ENCODE measurements around the gene DCTN4. TPM values are rescaled to one million over a fixed set of nuclear protein-coding genes. Genes with fewer than 3 reads are reported as not detected.
"Not testable (repeated sequence)": the region's sequence is repeated elsewhere in the genome, so short reads cannot be mapped to it uniquely, and the experiment has no call there.

Gene DCTN4
- polyA plus RNA-seq: 10.5 TPM

DNA sequence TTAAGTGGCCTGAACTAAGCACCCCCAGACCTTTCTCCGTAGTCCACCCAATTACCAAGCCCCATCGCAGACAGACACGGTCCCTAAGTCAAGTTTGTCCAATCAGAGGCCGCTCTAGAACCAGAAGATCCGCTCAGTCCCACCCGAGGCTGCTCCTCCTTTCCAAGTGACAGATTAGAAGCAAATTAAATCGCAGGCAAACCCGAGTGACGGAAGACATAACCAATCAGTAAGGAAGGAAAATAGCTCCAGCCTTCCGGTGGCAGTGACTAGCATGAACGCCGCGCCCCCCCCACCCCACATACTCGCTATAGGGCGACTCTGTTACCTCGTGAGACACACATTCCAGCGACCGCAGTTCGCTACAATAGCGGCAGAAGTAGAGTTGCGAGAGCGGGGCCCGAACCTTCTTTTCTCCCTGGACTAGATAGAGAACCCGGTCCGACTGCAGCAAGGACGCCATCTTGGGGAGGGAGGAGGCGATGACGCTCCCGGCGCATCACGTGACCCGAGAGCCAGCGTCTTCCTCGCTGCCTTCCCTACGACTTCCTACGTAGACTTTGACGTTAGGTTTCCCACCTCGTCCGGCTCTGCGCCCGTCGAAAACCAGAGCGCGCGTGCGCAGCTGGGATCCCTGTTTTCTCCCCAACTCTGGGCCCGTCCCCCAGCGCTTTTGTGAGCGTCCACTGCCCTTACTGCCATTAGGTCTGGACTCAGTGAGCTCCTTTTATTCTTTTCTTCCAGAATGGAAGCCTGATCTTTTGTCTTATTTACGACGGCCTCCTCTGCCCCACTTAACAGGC lies at the start of gene DCTN4:
DCTN4 (minus strand) TSS at position 487 of the 803 bp plus-strand sequence; CDS start at position 463, 24 bp downstream.
- Mint-ChIP-seq H3K4me3 (peak within 1 kb of the TSS in 2 of 4 donors; percentile 64 to 65), H3K27ac (no peak within 1 kb of the TSS), H3K9me3 (no peaks in the 10 kb centered on the region), H3K36me3 (peaks cover 9% of the 10 kb centered on the region), H3K27me3 (no peaks in the 10 kb centered on the region), H3K4me1 (peaks cover 4 to 28% (median 15%) of the 10 kb centered on the region in 3 donors)

DNA sequence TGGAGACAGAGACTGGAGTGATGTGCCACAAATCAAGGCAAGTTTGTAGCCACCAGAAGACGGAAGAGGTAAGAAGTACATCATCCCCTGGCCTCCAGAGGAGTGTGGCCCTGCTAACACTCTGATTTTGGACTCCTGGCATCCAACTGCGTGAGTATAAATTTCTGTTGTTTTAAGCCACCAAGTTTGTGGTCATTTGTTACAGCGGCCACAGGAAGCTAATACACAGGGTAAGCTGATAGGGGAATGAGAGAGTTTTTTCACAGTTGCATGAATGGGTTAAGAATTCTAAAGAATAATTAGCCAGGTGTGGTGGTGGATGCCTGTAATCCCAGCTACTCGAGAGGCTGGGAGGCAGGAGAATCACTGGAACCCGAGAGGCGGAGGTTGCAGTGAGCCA lies 45.6 kb upstream of the DCTN4 start:
- Mint-ChIP-seq H3K4me3 (no peak overlapping the region), H3K9me3 (no peaks in the 10 kb centered on the region), H3K27ac (no peak overlapping the region)

DNA sequence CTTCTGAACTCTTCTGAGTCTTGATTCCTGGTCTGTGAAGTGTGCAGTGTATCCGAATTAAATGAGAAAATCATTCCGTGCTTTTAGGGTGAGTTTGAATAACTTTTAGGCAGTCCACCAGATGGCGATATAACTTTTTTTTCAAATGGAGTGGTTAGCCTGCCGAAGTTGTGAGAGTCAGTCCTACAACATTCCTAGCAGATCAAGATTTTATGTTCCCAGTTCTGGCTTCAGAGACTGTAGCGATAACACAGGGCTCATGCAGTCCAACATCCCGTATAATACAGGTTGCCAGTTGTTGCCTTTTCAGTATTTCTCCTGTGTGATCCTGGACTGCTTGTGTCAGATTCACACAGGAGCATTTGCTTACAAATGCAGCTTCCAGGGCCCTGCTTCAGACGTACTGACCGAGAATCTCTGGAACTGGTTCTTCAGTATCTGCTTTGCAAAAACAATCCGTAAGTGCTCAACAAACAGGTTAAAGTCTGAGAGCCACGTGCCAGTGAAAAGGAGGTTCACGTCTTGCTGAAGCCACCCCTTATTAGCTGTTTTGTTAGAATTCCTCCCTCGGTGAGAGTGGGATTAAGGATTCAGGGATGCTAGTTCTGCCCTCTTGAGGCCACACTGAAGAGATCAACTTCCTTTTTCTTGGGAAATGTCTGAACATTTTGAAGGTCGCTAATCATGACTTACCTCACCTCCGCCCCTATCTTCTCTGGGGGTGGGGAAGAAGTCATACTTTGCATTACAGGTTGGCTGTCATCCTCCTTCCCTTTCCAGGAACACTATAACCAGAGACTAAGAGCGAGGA lies 42.5 kb upstream of the DCTN4 start:
- H3K4me1 Mint-ChIP-seq: peaks cover 0 to 3% (median 0%) of the 10 kb centered on the region in 3 donors

More for the DNA sequence above, 45.6 kb upstream of the DCTN4 start:
- Mint-ChIP-seq H3K36me3 (peaks cover 4% of the 10 kb centered on the region), H3K27me3 (peaks cover 16% of the 10 kb centered on the region), H3K4me1 (peaks cover 0 to 3% (median 0%) of the 10 kb centered on the region in 3 donors)

DNA sequence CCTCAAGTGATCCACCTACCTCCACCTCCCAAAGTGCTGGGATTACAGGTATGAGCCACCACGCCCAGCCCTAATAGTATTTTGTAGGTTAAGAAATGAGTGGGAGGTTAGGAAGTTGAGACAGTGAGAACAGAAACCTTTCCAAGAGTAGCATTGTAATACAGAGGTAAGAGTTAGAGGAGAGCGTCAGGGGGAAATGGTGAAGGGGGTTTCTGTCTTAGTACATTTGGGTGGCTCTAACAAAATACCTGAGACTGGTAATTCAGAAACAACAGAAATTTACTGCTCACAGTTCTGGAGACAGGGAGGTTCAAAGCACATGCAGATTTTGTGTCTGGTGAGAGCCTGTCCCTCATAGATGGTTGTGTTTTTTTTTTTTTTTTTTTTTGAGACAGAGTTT lies 38.6 kb upstream of the DCTN4 start:
- peaks cover 0 to 3% (median 0%) of the 10 kb centered on the region in 3 donors for H3K4me1 Mint-ChIP-seq
- H3K27ac Mint-ChIP-seq: no peak overlapping the region
- no peak overlapping the region for H3K4me3 Mint-ChIP-seq
- no peaks in the 10 kb centered on the region for H3K36me3 Mint-ChIP-seq
- H3K9me3 Mint-ChIP-seq: no peaks in the 10 kb centered on the region
- peaks cover 3% of the 10 kb centered on the region for H3K27me3 Mint-ChIP-seq

More for the DNA sequence above, 42.5 kb upstream of the DCTN4 start:
- peaks cover 2% of the 10 kb centered on the region for H3K36me3 Mint-ChIP-seq
- no peaks in the 10 kb centered on the region for H3K9me3 Mint-ChIP-seq
- no peak overlapping the region for H3K4me3 Mint-ChIP-seq
- H3K27me3 Mint-ChIP-seq: peaks cover 16% of the 10 kb centered on the region
- H3K27ac Mint-ChIP-seq: peak overlapping the region in 1 of 3 donors; percentile 47

DNA sequence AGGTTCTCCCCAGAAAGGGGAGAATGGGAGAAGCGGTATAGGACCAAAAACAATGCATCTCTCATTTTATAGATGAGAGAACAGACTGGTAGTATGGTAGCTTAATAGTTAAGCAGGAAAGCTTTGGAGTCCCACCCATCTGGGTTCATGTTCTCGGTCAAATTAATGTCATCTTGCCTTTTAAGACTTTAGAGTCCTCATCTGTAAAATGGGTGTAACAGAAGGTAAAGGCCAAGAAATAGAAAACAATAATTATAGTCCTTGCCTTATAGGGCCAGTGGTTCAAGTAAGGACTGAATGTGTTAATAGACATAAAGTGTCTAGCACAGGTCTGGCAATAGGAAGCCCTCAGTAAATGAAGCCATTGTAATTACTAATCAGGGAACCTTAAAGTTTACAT lies 36.1 kb upstream of the DCTN4 start:
- Mint-ChIP-seq H3K4me1 (no peaks in the 10 kb centered on the region), H3K27me3 (peaks cover 17% of the 10 kb centered on the region), H3K36me3 (no peaks in the 10 kb centered on the region), H3K9me3 (no peaks in the 10 kb centered on the region), H3K4me3 (no peak overlapping the region), H3K27ac (no peak overlapping the region)

DNA sequence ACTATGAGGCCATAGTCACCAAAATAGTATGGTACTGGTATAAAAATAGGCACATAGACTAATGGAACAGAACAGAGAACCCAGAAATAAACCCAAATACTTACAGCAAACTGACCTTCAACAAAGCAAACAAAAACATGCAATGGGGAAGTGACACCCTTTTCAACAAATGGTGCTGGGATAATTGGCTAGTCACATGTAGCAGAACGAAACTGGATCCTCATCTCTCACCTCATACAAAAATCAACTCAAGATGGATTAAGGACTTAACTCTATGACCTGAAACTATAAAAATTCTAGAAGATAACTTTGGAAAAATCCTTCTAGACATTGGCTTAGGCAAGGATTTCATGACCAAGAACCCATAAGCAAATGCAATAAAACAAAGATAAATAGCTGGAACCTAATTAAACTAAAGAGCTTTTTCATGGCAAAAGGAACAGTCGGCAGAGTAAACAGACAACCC lies 34.6 kb upstream of the DCTN4 start:
- not testable (repeated sequence) for H3K27ac Mint-ChIP-seq, H3K9me3 Mint-ChIP-seq
- peaks cover 25% of the 10 kb centered on the region for H3K27me3 Mint-ChIP-seq

DNA sequence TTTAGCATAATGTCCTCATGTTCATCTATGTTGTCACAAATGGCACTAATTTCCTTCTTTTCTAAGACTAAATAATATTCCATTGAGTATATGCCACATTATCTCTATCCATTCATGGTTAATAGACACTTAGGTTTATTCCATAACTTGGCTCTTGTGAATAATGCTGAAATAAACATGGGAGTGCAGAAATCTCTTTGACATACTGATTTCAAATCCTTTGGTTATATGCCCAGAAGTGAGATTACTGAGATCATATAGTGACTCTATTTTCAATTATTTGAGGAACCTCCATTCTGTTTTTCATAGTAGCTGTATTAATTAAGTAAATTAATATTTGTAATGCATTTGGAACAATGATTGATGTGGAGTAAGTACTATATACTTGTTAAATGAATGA lies 32.7 kb upstream of the DCTN4 start:
- H3K4me3 Mint-ChIP-seq: no peak overlapping the region
- H3K27ac Mint-ChIP-seq: no peak overlapping the region
- peaks cover 2% of the 10 kb centered on the region for H3K36me3 Mint-ChIP-seq
- H3K4me1 Mint-ChIP-seq: no peaks in the 10 kb centered on the region
- H3K27me3 Mint-ChIP-seq: peaks cover 24% of the 10 kb centered on the region
- H3K9me3 Mint-ChIP-seq: no peaks in the 10 kb centered on the region

More for the DNA sequence above, 34.6 kb upstream of the DCTN4 start:
- H3K36me3 Mint-ChIP-seq, H3K4me3 Mint-ChIP-seq, H3K4me1 Mint-ChIP-seq: not testable (repeated sequence)

DNA sequence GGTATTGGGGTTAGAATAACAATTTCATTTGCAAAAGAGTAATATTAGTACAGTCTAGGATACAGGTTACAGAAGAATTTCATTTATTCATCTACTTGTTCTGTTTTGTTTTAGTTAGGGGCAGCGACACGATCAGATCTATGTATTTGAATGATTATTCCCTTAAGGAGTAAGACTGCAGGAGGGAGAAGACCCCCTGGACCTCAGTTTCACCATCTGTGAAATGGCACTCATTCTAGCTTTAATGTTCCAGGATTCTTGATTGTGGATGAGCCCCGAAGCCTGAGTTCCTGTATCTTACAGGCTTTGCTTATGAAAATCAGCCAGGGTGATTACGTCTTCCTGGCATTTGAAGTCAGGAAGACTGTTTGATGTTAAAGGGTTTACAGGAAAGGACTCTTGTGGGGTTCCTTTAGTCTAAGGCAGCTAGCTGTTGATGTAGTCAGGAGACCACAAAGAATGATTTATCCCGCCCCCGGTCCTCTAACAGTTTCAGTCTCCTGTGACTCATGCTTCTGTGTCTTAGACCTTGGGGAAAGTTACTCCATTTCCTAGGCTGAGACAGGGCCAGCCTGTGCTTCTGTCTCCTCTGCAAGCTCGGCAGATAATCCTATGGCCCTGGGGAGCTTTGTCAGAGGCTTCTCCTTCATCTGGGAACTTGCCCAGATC lies 31.3 kb upstream of the DCTN4 start:
- H3K36me3 Mint-ChIP-seq: peaks cover 2% of the 10 kb centered on the region
- H3K27me3 Mint-ChIP-seq: peaks cover 24% of the 10 kb centered on the region
- no peak overlapping the region for H3K4me3 Mint-ChIP-seq
- H3K27ac Mint-ChIP-seq: no peak overlapping the region
- peaks cover 0 to 2% (median 0%) of the 10 kb centered on the region in 3 donors for H3K9me3 Mint-ChIP-seq
- no peaks in the 10 kb centered on the region for H3K4me1 Mint-ChIP-seq

DNA sequence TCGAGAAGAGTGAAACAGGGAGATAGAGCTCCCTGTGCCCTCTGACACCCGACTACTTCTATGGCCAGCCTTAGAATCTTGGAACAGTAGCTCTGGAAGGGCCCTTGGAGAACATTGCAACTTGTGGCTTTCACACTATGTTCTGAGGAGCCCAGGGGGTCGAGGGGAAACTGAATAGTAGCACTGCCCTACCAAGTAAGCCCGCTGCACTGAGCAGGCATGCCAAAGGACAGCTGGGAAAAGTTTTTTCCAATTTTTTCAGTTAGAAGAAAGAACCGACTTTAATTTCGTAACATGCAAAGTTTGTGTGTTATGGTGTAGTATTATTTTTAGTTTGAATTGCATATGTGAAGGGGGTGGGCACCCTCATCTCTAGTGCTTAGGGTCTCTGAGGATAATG lies 30.6 kb upstream of the DCTN4 start:
- H3K27me3 Mint-ChIP-seq: peaks cover 24% of the 10 kb centered on the region
- no peaks in the 10 kb centered on the region for H3K4me1 Mint-ChIP-seq
- H3K36me3 Mint-ChIP-seq: peaks cover 2% of the 10 kb centered on the region
- peaks cover 0 to 2% (median 0%) of the 10 kb centered on the region in 3 donors for H3K9me3 Mint-ChIP-seq
- H3K27ac Mint-ChIP-seq: no peak overlapping the region
- H3K4me3 Mint-ChIP-seq: no peak overlapping the region

DNA sequence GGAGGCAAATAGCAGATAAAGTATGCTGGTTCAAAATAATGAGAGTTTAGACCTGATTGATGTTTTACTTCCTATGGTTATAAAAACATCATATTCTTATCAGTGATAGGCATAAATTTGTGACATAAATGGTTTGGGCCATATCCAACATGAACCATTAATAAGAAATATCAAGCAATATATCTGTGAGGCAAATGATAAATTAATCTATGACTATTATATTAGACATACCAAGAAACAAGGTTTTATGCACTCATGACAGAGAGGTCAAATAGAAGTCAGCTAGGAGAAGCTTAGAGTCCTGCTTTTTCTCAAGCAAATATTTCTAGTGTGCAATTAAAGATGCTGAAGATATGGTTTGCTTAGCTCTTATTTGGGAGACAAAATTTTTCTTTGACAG lies 30.2 kb upstream of the DCTN4 start:
- no peak overlapping the region for H3K27ac Mint-ChIP-seq
- H3K27me3 Mint-ChIP-seq: peaks cover 24% of the 10 kb centered on the region
- no peak overlapping the region for H3K4me3 Mint-ChIP-seq
- H3K9me3 Mint-ChIP-seq: peaks cover 0 to 2% (median 0%) of the 10 kb centered on the region in 3 donors
- no peaks in the 10 kb centered on the region for H3K4me1 Mint-ChIP-seq
- peaks cover 2% of the 10 kb centered on the region for H3K36me3 Mint-ChIP-seq

DNA sequence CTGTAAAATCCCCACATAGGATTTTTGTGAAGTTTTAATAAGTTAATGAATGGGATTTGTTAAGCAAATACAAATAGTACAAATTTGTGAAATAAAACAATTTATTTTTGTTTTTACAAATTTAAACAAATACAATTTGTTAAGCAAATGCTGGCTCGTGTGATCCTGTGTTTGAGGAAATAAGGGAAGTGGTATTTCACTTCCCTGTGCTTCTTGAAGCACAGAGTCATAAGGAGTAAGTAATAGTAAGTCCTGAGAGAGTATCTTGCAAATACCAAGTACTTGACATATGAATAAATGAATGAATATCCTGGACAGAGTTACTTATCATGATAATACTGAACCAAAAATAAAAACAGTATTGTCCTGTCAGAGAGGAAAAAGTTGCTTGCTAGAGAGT lies 28.8 kb upstream of the DCTN4 start:
- Mint-ChIP-seq H3K4me1 (peaks cover 0 to 4% (median 3%) of the 10 kb centered on the region in 3 donors), H3K36me3 (peaks cover 2% of the 10 kb centered on the region), H3K27me3 (peaks cover 22% of the 10 kb centered on the region), H3K27ac (no peak overlapping the region), H3K9me3 (peaks cover 0 to 5% (median 0%) of the 10 kb centered on the region in 3 donors), H3K4me3 (no peak overlapping the region)

DNA sequence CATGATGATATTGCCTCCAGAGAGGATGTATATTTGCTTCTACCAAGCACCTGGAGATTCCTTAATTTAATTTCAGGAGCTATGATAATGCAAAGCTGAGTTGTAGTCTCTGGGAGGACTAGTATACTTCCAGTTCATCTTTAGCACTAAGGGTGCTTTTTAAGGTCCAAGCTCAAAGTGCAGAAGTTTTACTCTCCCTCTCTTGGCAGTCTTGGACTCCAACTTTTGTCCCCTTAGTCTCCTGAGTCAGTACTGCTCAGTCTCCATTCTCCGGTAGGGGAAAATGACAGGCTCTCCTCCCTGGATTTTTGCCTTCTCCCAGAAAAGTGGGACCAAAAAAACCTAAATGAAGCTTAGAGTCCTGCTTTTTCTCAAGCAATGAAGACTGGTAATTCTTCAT lies 28.1 kb upstream of the DCTN4 start:
- Mint-ChIP-seq H3K4me1 (peaks cover 0 to 4% (median 3%) of the 10 kb centered on the region in 3 donors), H3K27me3 (peaks cover 19% of the 10 kb centered on the region), H3K36me3 (peaks cover 2% of the 10 kb centered on the region), H3K4me3 (no peak overlapping the region), H3K9me3 (peaks cover 0 to 5% (median 0%) of the 10 kb centered on the region in 3 donors), H3K27ac (no peak overlapping the region)

DNA sequence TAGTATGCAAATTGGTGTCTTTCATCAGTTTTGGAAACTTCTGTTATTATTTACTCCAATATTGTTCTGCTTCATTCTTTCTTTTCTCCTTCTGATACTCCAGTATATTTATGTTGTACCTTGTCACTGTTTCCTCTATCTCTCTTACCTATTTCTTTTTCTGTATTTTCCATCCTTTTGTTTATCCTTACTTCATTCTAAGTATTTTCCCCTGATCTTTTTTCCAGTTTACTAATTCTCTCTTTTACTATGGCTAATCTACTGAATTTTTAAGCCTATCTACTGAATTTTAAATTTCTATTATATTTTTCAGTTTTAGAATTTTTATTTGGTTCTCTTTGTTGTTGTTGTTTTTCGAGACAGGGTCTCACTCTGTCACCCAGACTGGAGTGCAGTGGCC lies 27.1 kb upstream of the DCTN4 start:
- Mint-ChIP-seq H3K36me3 (peaks cover 2% of the 10 kb centered on the region), H3K4me3 (no peak overlapping the region), H3K4me1 (peaks cover 0 to 4% (median 3%) of the 10 kb centered on the region in 3 donors), H3K27ac (no peak overlapping the region), H3K9me3 (peaks cover 0 to 5% (median 0%) of the 10 kb centered on the region in 3 donors), H3K27me3 (peaks cover 13% of the 10 kb centered on the region)

DNA sequence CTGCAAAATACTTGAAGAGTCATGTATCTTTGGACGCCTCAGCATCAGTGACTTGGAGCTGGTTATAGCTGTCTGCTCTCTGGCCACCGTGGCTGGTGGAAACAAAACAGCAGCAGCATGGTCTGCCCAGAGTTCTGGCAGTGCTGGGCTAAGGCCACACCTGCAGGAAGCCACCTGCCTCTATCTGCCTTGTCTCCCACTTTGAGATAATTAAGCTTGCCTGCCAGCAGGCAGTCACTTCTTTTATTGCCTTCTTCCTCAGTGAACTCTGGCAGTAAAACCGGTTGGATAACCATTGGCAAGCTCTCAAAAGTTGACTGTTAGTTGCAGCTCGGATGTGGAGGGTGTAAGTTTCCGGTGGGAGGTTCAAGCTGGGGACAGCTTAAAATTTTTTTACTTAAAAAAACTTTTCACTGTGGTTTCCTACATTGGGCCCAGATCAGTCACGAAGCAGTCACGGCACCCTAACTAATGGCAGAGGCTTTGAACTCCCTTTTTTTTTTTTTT lies 24.7 kb upstream of the DCTN4 start:
- no peak overlapping the region for H3K4me3 Mint-ChIP-seq
- peaks cover 8% of the 10 kb centered on the region for H3K27me3 Mint-ChIP-seq

More for the DNA sequence above, 24.7 kb upstream of the DCTN4 start:
- Mint-ChIP-seq H3K36me3 (peaks cover 2% of the 10 kb centered on the region), H3K4me1 (peaks cover 7 to 16% (median 8%) of the 10 kb centered on the region in 3 donors), H3K9me3 (peaks cover 0 to 5% (median 0%) of the 10 kb centered on the region in 3 donors), H3K27ac (no peak overlapping the region)

All from IgD-negative memory B cell (primary cell).